Mammary epithelial cell (primary cell): ENCODE data around the gene NMT1.

Experiments used
- CTCF ChIP-seq, 2 donors: IDR thresholded peaks in 1 of 2; conservative IDR thresholded peaks in 1 of 2; 2 replicates each; pipeline ENCODE4 v1.5.1; 2011 to 2012; ENCODE audit warnings: inconsistent platforms in 2 of 2, low read length in 2 of 2, mild to moderate bottlenecking in 2 of 2, control low read depth in 1 of 2, low read depth in 1 of 2; ENCODE audit not compliant: insufficient read depth in 1 of 2; ENCODE audit errors: extremely low read depth in 1 of 2
- EZH2 ChIP-seq: IDR thresholded peaks from 2 replicates; pipeline ENCODE4 v1.6.1; 2012; ENCODE audit warnings: low read length, inconsistent platforms, borderline replicate concordance

- TF ChIP-seq CTCF (conservative IDR thresholded peaks at IDR 0.05 in 1 of 2, IDR thresholded peaks at IDR 0.05 in 1 of 2; ENCODE audit: extremely low read depth in 1 of 2, insufficient read depth in 1 of 2, low read depth in 1 of 2, low read length in 2 of 2), result no peak
- TF ChIP-seq EZH2, result no peak
Measured at GRCh38 chr17:45143094-45143670, 82.1 kb downstream of the NMT1 start.
